GM23338 (cell line): Measurements from ENCODE around the gene AQP12B. TPM values are rescaled to one million over a fixed set of nuclear protein-coding genes. Genes with fewer than 3 reads are reported as not detected.

ENCODE experiments used
- ATAC-seq: fragments of 200-7000 bp; cut with Tn5 transposase; 3 replicates; pipeline ENCODE4 v1.9.1; 2020
- DNase-seq: peaks from one replicate; pipeline ENCODE4 v3.0.0-alpha.2; 2015; ENCODE audit warnings: low spot score
- H2AFZ ChIP-seq: fragments of 200-600 bp; sonication (generic); 2 replicates; pipeline ENCODE4 v1.8.0; 2016; ENCODE audit warnings: antibody characterized with exemption, mild to moderate bottlenecking, moderate library complexity
- H3F3A ChIP-seq: fragments of 200-600 bp; sonication (generic); replicated peaks from 2 replicates; pipeline ENCODE4 v1.8.0; 2017; ENCODE audit warnings: antibody characterized with exemption, mixed run types, low read depth
- H3K27ac ChIP-seq: fragments of 200-600 bp; sonication (generic); 2 replicates; pipeline ENCODE4 v1.6.1; 2016; ENCODE audit warnings: low read depth
- H3K27me3 ChIP-seq: fragments of 200-600 bp; sonication (generic); 2 replicates; pipeline ENCODE4 v1.8.0; 2016; ENCODE audit warnings: mild to moderate bottlenecking, mixed run types, moderate library complexity; ENCODE audit not compliant: insufficient read depth
- H3K36me3 ChIP-seq: fragments of 200-600 bp; sonication (generic); 2 replicates; pipeline ENCODE4 v1.8.0; 2016; ENCODE audit warnings: mild to moderate bottlenecking; ENCODE audit not compliant: insufficient read depth
- H3K4me1 ChIP-seq: fragments of 200-600 bp; sonication (generic); 2 replicates; pipeline ENCODE4 v1.8.0; 2016; ENCODE audit warnings: mild to moderate bottlenecking, moderate library complexity; ENCODE audit not compliant: insufficient read depth
- H3K4me2 ChIP-seq: fragments of 200-600 bp; sonication (generic); 2 replicates; pipeline ENCODE4 v1.7.1; 2017; ENCODE audit warnings: mixed run types
- H3K4me3 ChIP-seq: fragments of 200-600 bp; sonication (generic); 2 replicates; pipeline ENCODE4 v1.6.1; 2016; ENCODE audit warnings: mixed run types
- H3K79me2 ChIP-seq: fragments of 200-600 bp; sonication (generic); replicated peaks from 2 replicates; pipeline ENCODE4 v1.8.0; 2017; ENCODE audit warnings: mild to moderate bottlenecking; ENCODE audit not compliant: insufficient read depth
- H3K9me2 ChIP-seq: fragments of 200-600 bp; sonication (generic); 2 replicates; pipeline ENCODE4 v1.8.0; 2017; ENCODE audit not compliant: insufficient read depth
- H4K20me1 ChIP-seq: fragments of 200-600 bp; sonication (generic); replicated peaks from 2 replicates; pipeline ENCODE4 v1.8.0; 2017; ENCODE audit warnings: mild to moderate bottlenecking; ENCODE audit not compliant: insufficient read depth
- H3K27ac Mint-ChIP-seq: 2 replicates; pipeline ENCODE4 v1.8.0; 2020; ENCODE audit warnings: inconsistent platforms, mild to moderate bottlenecking, moderate library complexity, mixed read lengths
- H3K27me3 Mint-ChIP-seq: 3 replicates; pipeline ENCODE4 v1.8.0; 2022; ENCODE audit warnings: low read depth, mild to moderate bottlenecking, moderate library complexity, mixed read lengths, inconsistent platforms; ENCODE audit not compliant: insufficient read depth, poor library complexity
- H3K36me3 Mint-ChIP-seq: 3 replicates; pipeline ENCODE4 v1.8.0; 2021; ENCODE audit warnings: low read depth, mild to moderate bottlenecking, inconsistent platforms, moderate library complexity, mixed read lengths
- H3K4me1 Mint-ChIP-seq: 3 replicates; pipeline ENCODE4 v1.8.0; 2020; ENCODE audit warnings: mild to moderate bottlenecking, inconsistent platforms, mixed read lengths
- H3K4me3 Mint-ChIP-seq: 3 replicates; pipeline ENCODE4 v1.8.0; 2021; ENCODE audit warnings: moderate library complexity, mild to moderate bottlenecking, inconsistent platforms, mixed read lengths
- H3K9me3 Mint-ChIP-seq: 3 replicates; pipeline ENCODE4 v1.8.0; 2020; ENCODE audit warnings: moderate library complexity, mild to moderate bottlenecking, inconsistent platforms, mixed read lengths
- CREB1 ChIP-seq: fragments of 250-450 bp; sonication (Bioruptor Pico); IDR thresholded peaks from 2 replicates; pipeline ENCODE4 v1.5.0; 2020; ENCODE audit warnings: low read depth, mild to moderate bottlenecking, moderate library complexity
- EZH2 ChIP-seq: fragments of 200-600 bp; sonication (generic); IDR thresholded peaks from one replicate; pipeline ENCODE4 v1.8.0; 2017; ENCODE audit warnings: antibody characterized with exemption, mild to moderate bottlenecking, low read depth; ENCODE audit not compliant: unreplicated experiment
- EZH2phosphoT487 ChIP-seq: fragments of 200-600 bp; sonication (generic); IDR thresholded peaks from one replicate; pipeline ENCODE4 v1.8.1; 2018; ENCODE audit warnings: antibody characterized with exemption; ENCODE audit not compliant: unreplicated experiment
- JUNB ChIP-seq: IDR thresholded peaks from one replicate; pipeline ENCODE4 v1.6.1; 2016; ENCODE audit warnings: antibody characterized with exemption; ENCODE audit not compliant: unreplicated experiment
- NANOG ChIP-seq: IDR thresholded peaks from 2 replicates; pipeline ENCODE4 v1.6.1; 2016; ENCODE audit warnings: antibody characterized with exemption, borderline replicate concordance
- REST ChIP-seq: IDR thresholded peaks from one replicate; pipeline ENCODE4 v1.6.1; 2018; ENCODE audit warnings: antibody characterized with exemption; ENCODE audit not compliant: unreplicated experiment
- STAT1 ChIP-seq: IDR thresholded peaks from one replicate; pipeline ENCODE4 v1.6.1; 2016; ENCODE audit warnings: antibody characterized with exemption; ENCODE audit not compliant: unreplicated experiment
- ZNF114 ChIP-seq: fragments of 250-450 bp; sonication (Bioruptor Pico); IDR thresholded peaks from 2 replicates; pipeline ENCODE4 v1.5.0; 2020; ENCODE audit warnings: mild to moderate bottlenecking, moderate library complexity
- ZNF331 ChIP-seq: fragments of 250-450 bp; sonication (Bioruptor Pico); IDR thresholded peaks from 2 replicates; pipeline ENCODE4 v1.5.0; 2020; ENCODE audit warnings: low read depth, mild to moderate bottlenecking, moderate library complexity
- ZNF462 ChIP-seq: fragments of 250-450 bp; sonication (Bioruptor Pico); IDR thresholded peaks from 2 replicates; pipeline ENCODE4 v1.5.0; 2020; ENCODE audit warnings: mild to moderate bottlenecking, moderate library complexity
- polyA plus RNA-seq: library from polyadenylated mRNA; unstranded; fragments of >200 nt; fragmentation: Nextera tagmentation; extraction: Ambion mirVana; gene quantifications from 2 replicates; pipeline ENCODE4 v1.2.1, GENCODE V29; 2016
- total RNA-seq: library from RNA; depleted of rRNA; stranded (reverse); fragments of >200 nt; shearing (Covaris generic); gene quantifications from 2 replicates; pipeline ENCODE4 v1.2.3, GENCODE V29; 2014
- TF ChIP-seq, protein P1 (sequence below): IDR thresholded peaks from 2 replicates; pipeline ENCODE4 v1.6.1; 2016; ENCODE audit warnings: antibody characterized with exemption

The AQP12B gene
- total and polyA plus RNA-seq, 2 experiments from 2014 or later = not detected

DNA sequence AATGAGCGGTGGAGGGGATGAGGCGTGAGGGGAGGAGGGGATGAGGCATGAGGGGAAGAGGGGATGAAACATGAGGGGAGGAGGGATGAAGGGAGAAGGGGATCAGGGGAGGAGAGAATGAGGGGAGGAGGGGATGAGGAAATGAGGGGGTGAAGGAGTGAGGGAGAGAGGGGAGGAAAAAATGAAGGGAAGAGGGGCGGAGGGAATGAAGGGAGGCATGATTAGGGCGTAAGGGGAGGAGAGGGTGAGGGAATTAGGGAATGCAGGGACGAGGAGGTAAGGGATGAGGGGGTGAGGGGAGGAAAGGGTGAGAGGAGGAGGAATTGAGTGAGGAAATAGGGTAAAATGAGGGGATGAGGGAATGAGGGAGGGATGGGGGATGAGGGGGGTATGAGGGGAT is 49.5 kb upstream of the AQP12B start (continued):
- TF ChIP-seq REST (no peak), ZNF331 (CRISPR knock-in tag) (no peak), JUNB (no peak), EZH2 (no peak), ZNF114 (CRISPR knock-in tag) (no peak)

GRCh38 chr2:240731178-240731545 is 48.5 kb upstream of the AQP12B start:
- H4K20me1 ChIP-seq = no peaks in the 10 kb centered on the region
- H3K4me3 ChIP-seq = no peak overlapping the region
- Mint-ChIP-seq H3K36me3 (peaks cover 49% of the 10 kb centered on the region), H3K4me3 (no peak overlapping the region), H3K9me3 (no peaks in the 10 kb centered on the region), H3K27me3 (peaks cover 41% of the 10 kb centered on the region), H3K27ac (peak overlapping the region; percentile 82; the same call in 1 of the 2 replicates), H3K4me1 (no peaks in the 10 kb centered on the region; the same call in 2 of the 3 replicates)
- H3K79me2 ChIP-seq = no peaks in the 10 kb centered on the region
- DNase-seq = no peak
- ATAC-seq = no peak
- no peaks in the 10 kb centered on the region; the same call in 1 of the 2 replicates for H3K36me3 ChIP-seq
- H3K9me2 ChIP-seq = no peaks in the 10 kb centered on the region
- no peak overlapping the region for H3K4me2 ChIP-seq
- no peaks in the 10 kb centered on the region for H3F3A ChIP-seq
- H3K27ac ChIP-seq = no peak overlapping the region
- H2AFZ ChIP-seq = no peak overlapping the region
- H3K4me1 ChIP-seq = no peaks in the 10 kb centered on the region
- no peaks in the 10 kb centered on the region for H3K27me3 ChIP-seq
- no peak for TF ChIP-seq REST
- no peak for TF ChIP-seq ZNF331 (CRISPR knock-in tag)
- TF ChIP-seq NANOG = no peak
- TF ChIP-seq ZNF462 (CRISPR knock-in tag) = no peak
- TF ChIP-seq, protein P1, sequence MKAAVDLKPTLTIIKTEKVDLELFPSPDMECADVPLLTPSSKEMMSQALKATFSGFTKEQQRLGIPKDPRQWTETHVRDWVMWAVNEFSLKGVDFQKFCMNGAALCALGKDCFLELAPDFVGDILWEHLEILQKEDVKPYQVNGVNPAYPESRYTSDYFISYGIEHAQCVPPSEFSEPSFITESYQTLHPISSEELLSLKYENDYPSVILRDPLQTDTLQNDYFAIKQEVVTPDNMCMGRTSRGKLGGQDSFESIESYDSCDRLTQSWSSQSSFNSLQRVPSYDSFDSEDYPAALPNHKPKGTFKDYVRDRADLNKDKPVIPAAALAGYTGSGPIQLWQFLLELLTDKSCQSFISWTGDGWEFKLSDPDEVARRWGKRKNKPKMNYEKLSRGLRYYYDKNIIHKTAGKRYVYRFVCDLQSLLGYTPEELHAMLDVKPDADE = no peak
- no peak for TF ChIP-seq CREB1 (CRISPR knock-in tag)
- no peak for TF ChIP-seq STAT1
- TF ChIP-seq EZH2phosphoT487 = no peak
- TF ChIP-seq JUNB = no peak
- no peak for TF ChIP-seq ZNF114 (CRISPR knock-in tag)
